Measurements from ENCODE around the gene NEK1. TPM values are rescaled to one million over a fixed set of nuclear protein-coding genes. Genes with fewer than 3 reads are reported as not detected.

Gene NEK1
- total and polyA plus RNA-seq, 2 experiments from 2014 or later, result 9.3 to 19.5 TPM

DNA sequence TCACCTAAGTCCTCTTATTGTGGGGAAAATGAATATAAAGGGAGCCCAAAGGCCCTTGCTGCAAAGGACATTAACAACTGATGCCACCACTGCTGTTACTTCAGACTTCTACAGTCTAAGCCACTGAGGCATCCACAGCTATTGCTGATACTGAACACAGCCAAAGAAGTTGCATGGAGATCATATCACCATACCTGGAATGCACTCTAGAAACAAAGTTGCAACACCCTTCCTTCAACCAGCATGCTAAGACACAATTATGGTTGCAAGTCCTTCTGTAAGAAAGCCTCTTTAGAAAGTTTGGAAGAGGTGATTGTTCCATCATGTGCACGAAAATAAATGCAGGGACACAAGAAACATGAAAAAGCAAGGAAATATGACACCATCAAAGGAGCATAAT is 236.0 kb downstream of the NEK1 start:
- Mint-ChIP-seq H3K27me3 (ENCODE audit: insufficient read depth, low read depth, poor library complexity) (no peaks in the 10 kb centered on the region), H3K4me3 (no peak overlapping the region)
- H3K4me3 ChIP-seq, result no peak overlapping the region

More for the DNA sequence above, 236.0 kb downstream of the NEK1 start:
- Mint-ChIP-seq H3K36me3 (ENCODE audit: low read depth) (peaks cover 12% of the 10 kb centered on the region; the same call in 2 of the 3 replicates), H3K27ac (no peak overlapping the region), H3K4me1 (no peaks in the 10 kb centered on the region; the same call in 2 of the 3 replicates), H3K9me3 (peaks cover 38% of the 10 kb centered on the region)
- H4K20me1 ChIP-seq (replicated peaks; ENCODE audit: insufficient read depth), result no peaks in the 10 kb centered on the region
- H3K9me2 ChIP-seq (ENCODE audit: insufficient read depth), result no peaks in the 10 kb centered on the region
- H3K27me3 ChIP-seq (ENCODE audit: insufficient read depth), result no peaks in the 10 kb centered on the region
- no peak overlapping the region for H3K4me2 ChIP-seq
- ATAC-seq (no peak), DNase-seq (ENCODE audit: low spot score) (no peak)
- no peaks in the 10 kb centered on the region for H3K4me1 ChIP-seq (ENCODE audit: insufficient read depth)
- H2AFZ ChIP-seq, result no peak overlapping the region
- no peaks in the 10 kb centered on the region for H3F3A ChIP-seq (replicated peaks; ENCODE audit: low read depth)
- no peaks in the 10 kb centered on the region for H3K79me2 ChIP-seq (replicated peaks; ENCODE audit: insufficient read depth)
- TF ChIP-seq CREB1 (CRISPR knock-in tag; IDR thresholded peaks at IDR 0.05; ENCODE audit: low read depth) (no peak), CTCF (conservative IDR thresholded peaks at IDR 0.05; ENCODE audit: low read depth in 2 of 2) (no peak), ZNF462 (CRISPR knock-in tag; IDR thresholded peaks at IDR 0.05) (no peak), STAT1 (IDR thresholded peaks at IDR 0.05; ENCODE audit: unreplicated experiment) (no peak), EZH2phosphoT487 (IDR thresholded peaks at IDR 0.05; ENCODE audit: unreplicated experiment) (no peak), POLR2AphosphoS5 (IDR thresholded peaks at IDR 0.05; ENCODE audit: low read depth) (no peak), REST (IDR thresholded peaks at IDR 0.05; ENCODE audit: unreplicated experiment) (no peak), ZNF114 (CRISPR knock-in tag; IDR thresholded peaks at IDR 0.05) (no peak), ZNF331 (CRISPR knock-in tag; IDR thresholded peaks at IDR 0.05; ENCODE audit: low read depth) (no peak), JUNB (IDR thresholded peaks at IDR 0.05; ENCODE audit: unreplicated experiment) (no peak)
- no peak overlapping the region for H3K27ac ChIP-seq (ENCODE audit: low read depth)
- H3K36me3 ChIP-seq (ENCODE audit: insufficient read depth), result peaks cover 3% of the 10 kb centered on the region; the same call in 1 of the 2 replicates
